ENCODE results near the gene LCLAT1. TPM values are rescaled to one million over a fixed set of nuclear protein-coding genes. Genes with fewer than 3 reads are reported as not detected.

LCLAT1 gene
- total and polyA plus RNA-seq, 4 donors: 2.3 to 22.3 (median 9.4) TPM

GRCh38 chr2:30678410-30679137 is 231.5 kb downstream of the LCLAT1 start:
- H3K27me3 ChIP-seq (ENCODE audit: control insufficient read depth in 1 of 2, insufficient read depth in 2 of 2, low read length in 1 of 2): no peaks in the 10 kb centered on the region
- no peak for ATAC-seq (ENCODE audit: low FRiP score)
- no peak overlapping the region for H3K27ac ChIP-seq (ENCODE audit: low read depth in 1 of 2, low read length in 2 of 2)
- no peak for DNase-seq
- H3K4me3 ChIP-seq (ENCODE audit: low read length in 2 of 2): no peak overlapping the region
- no peaks in the 10 kb centered on the region for H3K4me1 ChIP-seq (ENCODE audit: control insufficient read depth in 1 of 2, insufficient read depth in 2 of 2, low read length in 2 of 2)
- 82 to 84% methylated on average over 11 of the region's 11 CpGs for WGBS, 2 donors
- no peaks in the 10 kb centered on the region for H3K36me3 ChIP-seq (ENCODE audit: control insufficient read depth in 1 of 2, insufficient read depth in 2 of 2, low read length in 1 of 2)
- no peaks in the 10 kb centered on the region for H3K9me3 ChIP-seq (ENCODE audit: control insufficient read depth, low read length)
- intact Hi-C loops (cut with DNase I): no loop called here

- ATAC-seq (ENCODE audit: low FRiP score) (no peak), DNase-seq (no peak)
- Histone ChIP-seq H3K36me3 (ENCODE audit: control insufficient read depth in 1 of 2, insufficient read depth in 2 of 2, low read length in 1 of 2) (no peaks in the 10 kb centered on the region), H3K27ac (ENCODE audit: low read depth in 1 of 2, low read length in 2 of 2) (no peak overlapping the region), H3K9me3 (ENCODE audit: control insufficient read depth, low read length) (no peaks in the 10 kb centered on the region), H3K4me3 (ENCODE audit: low read length in 2 of 2) (no peak overlapping the region), H3K27me3 (ENCODE audit: control insufficient read depth in 1 of 2, insufficient read depth in 2 of 2, low read length in 1 of 2) (no peaks in the 10 kb centered on the region), H3K4me1 (ENCODE audit: control insufficient read depth in 1 of 2, insufficient read depth in 2 of 2, low read length in 2 of 2) (no peaks in the 10 kb centered on the region)
- intact Hi-C loops (cut with DNase I): no loop called here
- 78 to 84% methylated on average over 12 of the region's 12 CpGs for WGBS, 2 donors
Observed at GRCh38 chr2:30679426-30680088, 232.5 kb downstream of the LCLAT1 start.

GRCh38 chr2:30680121-30680520 is 233.1 kb downstream of the LCLAT1 start:
- H3K4me3 ChIP-seq (ENCODE audit: low read length in 2 of 2): no peak overlapping the region
- no peak overlapping the region for H3K27ac ChIP-seq (ENCODE audit: low read depth in 1 of 2, low read length in 2 of 2)
- H3K9me3 ChIP-seq (ENCODE audit: control insufficient read depth, low read length): no peaks in the 10 kb centered on the region
- no peaks in the 10 kb centered on the region for H3K36me3 ChIP-seq (ENCODE audit: control insufficient read depth in 1 of 2, insufficient read depth in 2 of 2, low read length in 1 of 2)
- ATAC-seq (ENCODE audit: low FRiP score) (no peak), DNase-seq (no peak)
- WGBS, 2 donors: 93 to 98% methylated on average over 3 of the region's 3 CpGs
- intact Hi-C loops (cut with DNase I): no loop called here
- no peaks in the 10 kb centered on the region for H3K4me1 ChIP-seq (ENCODE audit: control insufficient read depth in 1 of 2, insufficient read depth in 2 of 2, low read length in 2 of 2)
- H3K27me3 ChIP-seq (ENCODE audit: control insufficient read depth in 1 of 2, insufficient read depth in 2 of 2, low read length in 1 of 2): no peaks in the 10 kb centered on the region

GRCh38 chr2:30681022-30681421 is 234.0 kb downstream of the LCLAT1 start:
- H3K27me3 ChIP-seq (ENCODE audit: control insufficient read depth in 1 of 2, insufficient read depth in 2 of 2, low read length in 1 of 2): no peaks in the 10 kb centered on the region
- no peaks in the 10 kb centered on the region for H3K4me1 ChIP-seq (ENCODE audit: control insufficient read depth in 1 of 2, insufficient read depth in 2 of 2, low read length in 2 of 2)
- no peaks in the 10 kb centered on the region for H3K36me3 ChIP-seq (ENCODE audit: control insufficient read depth in 1 of 2, insufficient read depth in 2 of 2, low read length in 1 of 2)
- H3K4me3 ChIP-seq (ENCODE audit: low read length in 2 of 2): no peak overlapping the region
- WGBS, 2 donors: 94 to 99% methylated on average over 4 of the region's 4 CpGs
- no peak for ATAC-seq (ENCODE audit: low FRiP score)
- intact Hi-C loops (cut with DNase I): no loop called here
- no peak overlapping the region for H3K27ac ChIP-seq (ENCODE audit: low read depth in 1 of 2, low read length in 2 of 2)
- no peak for DNase-seq
- no peaks in the 10 kb centered on the region for H3K9me3 ChIP-seq (ENCODE audit: control insufficient read depth, low read length)

- Histone ChIP-seq H3K9me3 (ENCODE audit: control insufficient read depth, low read length) (no peaks in the 10 kb centered on the region), H3K4me1 (ENCODE audit: control insufficient read depth in 1 of 2, insufficient read depth in 2 of 2, low read length in 2 of 2) (peaks cover 0 to 2% of the 10 kb centered on the region in 2 donors), H3K27me3 (ENCODE audit: control insufficient read depth in 1 of 2, insufficient read depth in 2 of 2, low read length in 1 of 2) (no peaks in the 10 kb centered on the region), H3K36me3 (ENCODE audit: control insufficient read depth in 1 of 2, insufficient read depth in 2 of 2, low read length in 1 of 2) (no peaks in the 10 kb centered on the region), H3K27ac (ENCODE audit: low read depth in 1 of 2, low read length in 2 of 2) (no peak overlapping the region), H3K4me3 (ENCODE audit: low read length in 2 of 2) (no peak overlapping the region)
- ATAC-seq (ENCODE audit: low FRiP score) (no peak), DNase-seq (no peak)
- intact Hi-C loops (cut with DNase I): no loop called here
- 96% methylated on average over 8 of the region's 8 CpGs for whole genome bisulfite sequencing, 2 donors
Observed at GRCh38 chr2:30683236-30683956, 236.3 kb downstream of the LCLAT1 start.

GRCh38 chr2:30684026-30684425 is 237.0 kb downstream of the LCLAT1 start:
- 86 to 94% methylated on average over 8 of the region's 8 CpGs for WGBS, 2 donors
- intact Hi-C loops (cut with DNase I): no loop called here
- H3K27me3 ChIP-seq (ENCODE audit: control insufficient read depth in 1 of 2, insufficient read depth in 2 of 2, low read length in 1 of 2): no peaks in the 10 kb centered on the region
- H3K9me3 ChIP-seq (ENCODE audit: control insufficient read depth, low read length): no peaks in the 10 kb centered on the region
- H3K27ac ChIP-seq (ENCODE audit: low read depth in 1 of 2, low read length in 2 of 2): no peak overlapping the region
- no peaks in the 10 kb centered on the region for H3K36me3 ChIP-seq (ENCODE audit: control insufficient read depth in 1 of 2, insufficient read depth in 2 of 2, low read length in 1 of 2)
- ATAC-seq (ENCODE audit: low FRiP score) (no peak), DNase-seq (no peak)
- no peak overlapping the region for H3K4me3 ChIP-seq (ENCODE audit: low read length in 2 of 2)
- H3K4me1 ChIP-seq (ENCODE audit: control insufficient read depth in 1 of 2, insufficient read depth in 2 of 2, low read length in 2 of 2): peaks cover 0 to 4% of the 10 kb centered on the region in 2 donors

- no peak for ATAC-seq (ENCODE audit: low FRiP score)
- H3K4me3 ChIP-seq (ENCODE audit: low read length in 2 of 2): no peak overlapping the region
- H3K9me3 ChIP-seq (ENCODE audit: control insufficient read depth, low read length): no peaks in the 10 kb centered on the region
- 94 to 95% methylated on average over 5 of the region's 5 CpGs for WGBS, 2 donors
- intact Hi-C loops (cut with DNase I): no loop called here
- no peaks in the 10 kb centered on the region for H3K36me3 ChIP-seq (ENCODE audit: control insufficient read depth in 1 of 2, insufficient read depth in 2 of 2, low read length in 1 of 2)
- no peak for DNase-seq
- peaks cover 0 to 4% of the 10 kb centered on the region in 2 donors for H3K4me1 ChIP-seq (ENCODE audit: control insufficient read depth in 1 of 2, insufficient read depth in 2 of 2, low read length in 2 of 2)
- no peak overlapping the region for H3K27ac ChIP-seq (ENCODE audit: low read depth in 1 of 2, low read length in 2 of 2)
- no peaks in the 10 kb centered on the region for H3K27me3 ChIP-seq (ENCODE audit: control insufficient read depth in 1 of 2, insufficient read depth in 2 of 2, low read length in 1 of 2)
Observed at GRCh38 chr2:30684516-30684915, 237.5 kb downstream of the LCLAT1 start.

GRCh38 chr2:30684996-30685395 is 237.9 kb downstream of the LCLAT1 start:
- DNase-seq (no peak), ATAC-seq (ENCODE audit: low FRiP score) (no peak)
- H3K9me3 ChIP-seq (ENCODE audit: control insufficient read depth, low read length): no peaks in the 10 kb centered on the region
- 95 to 97% methylated on average over 3 of the region's 3 CpGs for WGBS, 2 donors
- no peaks in the 10 kb centered on the region for H3K27me3 ChIP-seq (ENCODE audit: control insufficient read depth in 1 of 2, insufficient read depth in 2 of 2, low read length in 1 of 2)
- intact Hi-C loops (cut with DNase I): no loop called here
- no peak overlapping the region for H3K4me3 ChIP-seq (ENCODE audit: low read length in 2 of 2)
- H3K27ac ChIP-seq (ENCODE audit: low read depth in 1 of 2, low read length in 2 of 2): no peak overlapping the region
- peaks cover 0 to 4% of the 10 kb centered on the region in 2 donors for H3K4me1 ChIP-seq (ENCODE audit: control insufficient read depth in 1 of 2, insufficient read depth in 2 of 2, low read length in 2 of 2)
- H3K36me3 ChIP-seq (ENCODE audit: control insufficient read depth in 1 of 2, insufficient read depth in 2 of 2, low read length in 1 of 2): no peaks in the 10 kb centered on the region

Data from aorta (tissue), 5 donors.